Right atrium auricular region (tissue), 2 donors: ENCODE results near the gene MEP1B. TPM values are rescaled to one million over a fixed set of nuclear protein-coding genes. Genes with fewer than 3 reads are reported as not detected.

Source experiments
- DNase-seq: peaks from one replicate; pipeline ENCODE4 v3.0.0-alpha.2; 2019; ENCODE audit warnings: low spot score
- H3K27ac ChIP-seq, 2 donors: fragments of 200-600 bp; sonication (generic); 1 replicate in 1 of 2; 2 replicates in 1 of 2; pipeline ENCODE4 v1.5.1; 2016 to 2019
- H3K27me3 ChIP-seq, 2 donors: fragments of 200-600 bp; sonication (generic); one replicate each; pipeline versions ENCODE4 v1.5.1 to v1.6.0; 2017 to 2019
- H3K36me3 ChIP-seq: fragments of 200-600 bp; sonication (generic); one replicate; pipeline ENCODE4 v1.5.1; 2016
- H3K4me1 ChIP-seq, 2 donors: fragments of 200-600 bp; sonication (generic); one replicate each; pipeline versions ENCODE4 v1.5.1 to v1.6.0; 2017 to 2019
- H3K4me3 ChIP-seq, 2 donors: fragments of 200-600 bp; sonication (generic); 1 replicate in 1 of 2; 2 replicates in 1 of 2; pipeline ENCODE4 v1.5.1; 2017 to 2019; ENCODE audit warnings: mild to moderate bottlenecking in 1 of 2, moderate library complexity in 1 of 2
- H3K9me3 ChIP-seq, 2 donors: fragments of 200-600 bp; sonication (generic); one replicate each; pipeline ENCODE4 v1.5.1; 2019
- total RNA-seq, 2 donors: library from RNA; depleted of rRNA; stranded (reverse); fragments of >200 nt; gene quantifications; one replicate each; pipeline ENCODE4 v1.1.0, GENCODE V29; 2016
- TF ChIP-seq, protein P1 (sequence below), 2 donors: fragments of 200-600 bp; sonication (generic); IDR thresholded peaks; one replicate each; pipeline ENCODE4 v1.5.1; 2019; ENCODE audit warnings: antibody characterized with exemption in 2 of 2

The MEP1B gene
- total RNA-seq, result not detected

GRCh38 chr18:32189790-32190189 is at the start of gene MEP1B:
TSS of gene MEP1B (plus strand) at chr18:32190039. CDS start at chr18:32190071, 32 bp downstream.
- Histone ChIP-seq H3K36me3 (no peaks in the 10 kb centered on the region), H3K4me3 (no peak within 1 kb of the TSS), H3K27ac (no peak within 1 kb of the TSS), H3K9me3 (peaks cover 0 to 1% of the 10 kb centered on the region in 2 donors), H3K4me1 (no peaks in the 10 kb centered on the region), H3K27me3 (no peaks in the 10 kb centered on the region)
- TF ChIP-seq, protein P1, sequence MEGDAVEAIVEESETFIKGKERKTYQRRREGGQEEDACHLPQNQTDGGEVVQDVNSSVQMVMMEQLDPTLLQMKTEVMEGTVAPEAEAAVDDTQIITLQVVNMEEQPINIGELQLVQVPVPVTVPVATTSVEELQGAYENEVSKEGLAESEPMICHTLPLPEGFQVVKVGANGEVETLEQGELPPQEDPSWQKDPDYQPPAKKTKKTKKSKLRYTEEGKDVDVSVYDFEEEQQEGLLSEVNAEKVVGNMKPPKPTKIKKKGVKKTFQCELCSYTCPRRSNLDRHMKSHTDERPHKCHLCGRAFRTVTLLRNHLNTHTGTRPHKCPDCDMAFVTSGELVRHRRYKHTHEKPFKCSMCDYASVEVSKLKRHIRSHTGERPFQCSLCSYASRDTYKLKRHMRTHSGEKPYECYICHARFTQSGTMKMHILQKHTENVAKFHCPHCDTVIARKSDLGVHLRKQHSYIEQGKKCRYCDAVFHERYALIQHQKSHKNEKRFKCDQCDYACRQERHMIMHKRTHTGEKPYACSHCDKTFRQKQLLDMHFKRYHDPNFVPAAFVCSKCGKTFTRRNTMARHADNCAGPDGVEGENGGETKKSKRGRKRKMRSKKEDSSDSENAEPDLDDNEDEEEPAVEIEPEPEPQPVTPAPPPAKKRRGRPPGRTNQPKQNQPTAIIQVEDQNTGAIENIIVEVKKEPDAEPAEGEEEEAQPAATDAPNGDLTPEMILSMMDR (IDR thresholded peaks at IDR 0.05), result no peak
- no peak for DNase-seq

DNA sequence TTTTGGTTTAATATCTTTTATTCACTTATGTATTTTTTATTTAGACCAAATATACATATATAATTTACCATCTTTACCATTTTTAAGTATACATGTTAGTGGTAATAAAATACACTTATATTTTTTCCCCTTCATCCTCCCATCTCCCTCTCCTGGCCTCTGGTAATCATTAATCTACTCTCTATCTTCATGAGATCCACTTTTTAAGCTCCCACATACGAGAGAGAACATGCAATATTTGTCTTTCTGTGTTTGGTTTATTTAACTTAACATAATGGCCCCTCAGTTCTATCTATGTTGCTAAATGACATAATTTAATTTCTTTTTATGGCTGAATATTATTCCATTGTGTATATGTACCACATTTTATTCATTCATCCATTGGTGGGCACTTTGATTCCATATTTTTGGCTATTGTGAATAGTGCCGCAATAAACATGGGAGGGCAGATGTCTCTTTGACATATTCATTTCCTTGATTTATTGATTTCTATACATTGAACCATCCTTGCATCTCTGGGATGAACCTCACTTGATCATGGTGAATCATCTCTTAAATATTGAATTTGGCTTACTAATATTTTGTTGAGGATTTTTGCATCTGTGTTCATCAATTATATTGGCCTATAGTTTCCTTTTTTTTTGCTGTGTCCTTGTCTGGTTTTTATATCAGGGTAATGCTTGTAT is 41.5 kb upstream of the MEP1B start:
- no peak for DNase-seq
- no peaks in the 10 kb centered on the region for H3K27me3 ChIP-seq
- H3K4me3 ChIP-seq, result no peak overlapping the region
- H3K36me3 ChIP-seq, result no peaks in the 10 kb centered on the region
- no peaks in the 10 kb centered on the region for H3K4me1 ChIP-seq
- no peaks in the 10 kb centered on the region for H3K9me3 ChIP-seq
- no peak overlapping the region for H3K27ac ChIP-seq
- TF ChIP-seq, protein P1 (IDR thresholded peaks at IDR 0.05), result no peak

DNA sequence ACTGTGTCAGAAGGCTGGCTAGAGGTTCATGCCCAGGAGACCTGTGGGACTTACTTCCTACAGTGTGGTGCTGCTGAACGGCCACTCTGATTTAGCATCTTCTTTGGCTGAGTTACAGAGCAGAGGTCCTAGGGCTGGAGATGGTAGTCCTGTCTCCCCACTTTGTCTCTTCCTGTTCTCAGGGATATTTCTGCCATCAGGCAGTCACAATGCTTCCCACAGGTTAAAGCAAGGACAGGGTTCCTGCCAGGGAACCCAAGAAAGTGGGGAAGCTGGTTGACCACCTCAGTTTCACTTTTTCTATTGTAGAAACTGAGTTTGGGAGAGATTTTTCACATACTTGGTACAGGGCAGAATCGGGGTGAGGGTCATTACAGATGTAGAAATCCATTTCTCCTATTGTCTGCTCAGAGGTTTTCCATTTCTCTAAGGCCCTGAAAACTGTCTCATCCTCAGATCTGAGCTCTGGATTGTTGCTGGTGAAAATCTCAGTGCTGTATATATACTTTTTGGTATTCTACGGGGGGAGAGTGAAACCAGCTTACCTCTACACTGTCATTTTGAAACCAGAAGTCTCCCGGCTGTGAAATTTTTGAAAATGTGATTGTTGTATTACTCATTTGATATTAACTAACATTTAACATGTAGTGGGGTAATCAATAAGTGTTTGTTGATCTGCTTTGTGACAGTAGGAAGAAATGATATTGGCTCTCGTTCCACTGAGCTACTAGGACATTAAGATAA is 37.0 kb upstream of the MEP1B start:
- Histone ChIP-seq H3K4me1 (no peaks in the 10 kb centered on the region), H3K27me3 (no peaks in the 10 kb centered on the region), H3K27ac (no peak overlapping the region), H3K9me3 (no peaks in the 10 kb centered on the region), H3K36me3 (no peaks in the 10 kb centered on the region), H3K4me3 (no peak overlapping the region)
- TF ChIP-seq, protein P1 (IDR thresholded peaks at IDR 0.05), result no peak
- no peak for DNase-seq

GRCh38 chr18:32156855-32157254 is 33.0 kb upstream of the MEP1B start:
- Histone ChIP-seq H3K36me3 (no peaks in the 10 kb centered on the region), H3K9me3 (no peaks in the 10 kb centered on the region), H3K27me3 (no peaks in the 10 kb centered on the region), H3K4me3 (no peak overlapping the region), H3K4me1 (peaks cover 0 to 4% of the 10 kb centered on the region in 2 donors), H3K27ac (no peak overlapping the region)
- DNase-seq, result no peak
- TF ChIP-seq, protein P1 (IDR thresholded peaks at IDR 0.05), result no peak

DNA sequence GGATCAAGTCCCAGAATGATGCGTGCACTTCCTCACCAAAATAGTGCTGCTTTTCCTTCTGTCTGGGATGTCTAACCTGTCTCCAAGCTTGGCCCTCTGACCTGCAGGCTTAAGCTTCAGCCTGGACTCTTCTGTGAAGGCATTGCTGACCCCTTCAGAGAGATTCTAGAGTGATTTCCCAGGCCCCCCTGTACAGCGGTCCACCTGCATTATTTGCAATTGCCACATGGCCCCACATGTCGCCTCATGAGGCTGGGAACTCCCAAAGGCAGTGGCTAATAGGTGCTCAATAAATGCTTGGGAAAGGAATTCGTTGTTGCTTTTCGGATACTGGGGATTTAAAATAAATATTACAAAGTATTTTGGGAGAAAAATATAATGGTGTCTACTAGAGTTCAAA is 32.3 kb upstream of the MEP1B start:
- TF ChIP-seq, protein P1 (IDR thresholded peaks at IDR 0.05), result no peak
- no peaks in the 10 kb centered on the region for H3K9me3 ChIP-seq
- no peaks in the 10 kb centered on the region for H3K27me3 ChIP-seq
- no peak for DNase-seq
- no peak overlapping the region for H3K27ac ChIP-seq
- no peak overlapping the region for H3K4me3 ChIP-seq
- H3K36me3 ChIP-seq, result no peaks in the 10 kb centered on the region
- H3K4me1 ChIP-seq, result peaks cover 0 to 4% of the 10 kb centered on the region in 2 donors
